SU-DHL-6 (cell line): ENCODE measurements around the gene CLIP2.

Experiments used
- EZH2phosphoT487 ChIP-seq: fragments of 200-600 bp; sonication (generic), shearing (Covaris generic); conservative IDR thresholded peaks from 2 replicates; pipeline ENCODE4 v1.6.1; 2018; ENCODE audit warnings: mild to moderate bottlenecking, antibody characterized with exemption, low read length, moderate library complexity, mixed read lengths
- TF ChIP-seq, protein P1 (sequence below): fragments of 200-600 bp; sonication (generic); IDR thresholded peaks from one replicate; pipeline ENCODE4 v1.5.1; 2017; ENCODE audit warnings: antibody characterized with exemption, mild to moderate bottlenecking, low read length, moderate library complexity; ENCODE audit not compliant: insufficient read depth, poor library complexity, severe bottlenecking

DNA sequence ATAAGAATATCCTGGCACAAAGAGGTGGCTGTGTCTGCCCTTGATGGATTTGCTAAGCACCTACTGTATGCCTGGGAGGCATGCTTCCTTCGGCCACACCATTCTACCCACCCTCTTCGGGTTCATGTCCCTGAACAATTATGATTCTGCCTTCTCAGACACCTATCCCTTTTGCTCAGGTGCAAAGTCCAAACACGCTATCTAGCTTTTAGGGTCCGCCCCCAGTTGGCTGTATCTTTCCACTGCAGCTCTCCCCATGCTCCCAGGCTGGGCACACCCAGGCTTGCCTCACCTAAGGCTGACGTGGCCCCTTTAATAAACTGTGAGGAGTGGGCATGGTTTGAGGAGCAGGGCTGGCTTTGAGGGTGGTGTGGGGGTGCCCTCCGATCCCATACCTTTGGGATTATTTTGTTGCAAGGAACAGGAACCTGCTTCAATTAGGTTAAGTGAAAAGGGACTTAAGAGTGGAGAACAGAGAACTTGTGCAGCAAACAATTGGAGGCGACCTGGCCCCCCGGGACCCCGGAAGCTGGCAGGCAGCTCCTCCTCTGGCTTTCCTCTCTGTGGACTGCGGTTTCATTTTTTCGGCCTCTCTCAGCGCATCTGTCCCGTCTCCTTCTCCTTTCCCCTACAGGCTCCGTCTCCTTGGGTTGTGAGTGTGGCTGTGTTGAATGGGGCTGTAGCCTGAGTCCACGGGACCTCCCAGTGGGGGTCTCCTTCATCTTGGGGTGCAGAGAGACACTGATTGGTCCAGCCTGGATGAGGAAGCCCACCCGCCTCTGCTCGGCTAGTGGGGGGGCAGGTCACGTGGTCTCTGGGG is 3.8 kb downstream of the CLIP2 start:
- TF ChIP-seq, protein P1, sequence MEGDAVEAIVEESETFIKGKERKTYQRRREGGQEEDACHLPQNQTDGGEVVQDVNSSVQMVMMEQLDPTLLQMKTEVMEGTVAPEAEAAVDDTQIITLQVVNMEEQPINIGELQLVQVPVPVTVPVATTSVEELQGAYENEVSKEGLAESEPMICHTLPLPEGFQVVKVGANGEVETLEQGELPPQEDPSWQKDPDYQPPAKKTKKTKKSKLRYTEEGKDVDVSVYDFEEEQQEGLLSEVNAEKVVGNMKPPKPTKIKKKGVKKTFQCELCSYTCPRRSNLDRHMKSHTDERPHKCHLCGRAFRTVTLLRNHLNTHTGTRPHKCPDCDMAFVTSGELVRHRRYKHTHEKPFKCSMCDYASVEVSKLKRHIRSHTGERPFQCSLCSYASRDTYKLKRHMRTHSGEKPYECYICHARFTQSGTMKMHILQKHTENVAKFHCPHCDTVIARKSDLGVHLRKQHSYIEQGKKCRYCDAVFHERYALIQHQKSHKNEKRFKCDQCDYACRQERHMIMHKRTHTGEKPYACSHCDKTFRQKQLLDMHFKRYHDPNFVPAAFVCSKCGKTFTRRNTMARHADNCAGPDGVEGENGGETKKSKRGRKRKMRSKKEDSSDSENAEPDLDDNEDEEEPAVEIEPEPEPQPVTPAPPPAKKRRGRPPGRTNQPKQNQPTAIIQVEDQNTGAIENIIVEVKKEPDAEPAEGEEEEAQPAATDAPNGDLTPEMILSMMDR: no peak
- no peak for TF ChIP-seq EZH2phosphoT487
